ENCODE results near the gene PDZD8.

- TF ChIP-seq CTCF (IDR thresholded peaks at IDR 0.05) (no peak), ZFX (IDR thresholded peaks at IDR 0.05; ENCODE audit: borderline replicate concordance) (no peak)
These were observed 58.5 kb downstream of the PDZD8 start for GRCh38 chr10:117316701-117317100.

Measured in 22Rv1 (cell line).